Fibroblast of peridontal ligament (primary cell): ENCODE measurements around the gene GPRIN2.
A peak's percentile ranks its signal among the peaks of the same experiment; 100 is the strongest.

Source experiments
- DNase-seq: peaks from one replicate; pipeline ENCODE4 v3.0.0-alpha.2; 2010; ENCODE audit errors: extremely low read depth

GPRIN2 gene

DNA sequence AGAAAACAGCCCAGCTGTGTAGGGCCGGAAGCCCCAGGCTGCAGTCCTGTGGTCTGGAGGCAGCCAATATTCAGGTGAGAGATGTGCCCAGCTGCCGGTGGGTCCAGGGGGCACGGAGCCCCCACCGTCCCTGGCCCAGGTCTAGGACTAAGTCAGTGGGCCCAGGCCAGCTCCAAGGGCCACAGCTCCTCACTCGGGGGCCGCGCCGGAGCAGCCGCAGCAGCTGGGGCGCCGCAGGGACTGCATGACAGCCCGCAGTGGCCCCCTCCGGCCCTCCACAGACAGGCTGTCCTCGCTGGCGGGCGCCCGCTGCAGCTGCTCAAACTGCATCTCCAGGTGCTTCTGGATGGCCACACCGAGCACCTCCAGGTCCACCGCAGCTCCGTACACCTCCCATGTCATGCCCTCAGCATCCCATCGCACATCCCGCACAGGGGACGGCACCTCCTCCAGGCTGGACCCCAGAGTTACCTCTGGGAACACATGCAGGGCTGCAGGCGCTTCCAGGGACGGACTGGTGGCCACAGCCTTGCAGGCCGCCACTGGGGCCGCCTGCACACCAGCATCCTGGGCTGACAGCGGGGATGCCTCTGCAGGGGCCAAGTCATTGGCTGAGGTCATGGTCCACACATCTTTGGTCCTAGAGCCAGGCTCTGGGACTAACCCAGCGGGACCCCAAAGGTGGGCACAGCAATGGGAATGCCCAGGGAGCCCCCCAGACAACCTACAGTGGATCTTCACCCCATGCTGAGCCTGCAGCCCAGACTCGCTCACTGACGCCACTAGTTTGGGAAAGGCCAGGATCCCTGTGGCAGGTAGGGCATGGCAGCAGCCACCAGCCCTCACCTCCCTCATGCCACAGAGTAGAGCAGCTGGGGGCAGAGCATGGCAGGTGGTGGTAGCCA lies 7.0 kb downstream of the GPRIN2 start:
- DNase-seq, result no peak

DNA sequence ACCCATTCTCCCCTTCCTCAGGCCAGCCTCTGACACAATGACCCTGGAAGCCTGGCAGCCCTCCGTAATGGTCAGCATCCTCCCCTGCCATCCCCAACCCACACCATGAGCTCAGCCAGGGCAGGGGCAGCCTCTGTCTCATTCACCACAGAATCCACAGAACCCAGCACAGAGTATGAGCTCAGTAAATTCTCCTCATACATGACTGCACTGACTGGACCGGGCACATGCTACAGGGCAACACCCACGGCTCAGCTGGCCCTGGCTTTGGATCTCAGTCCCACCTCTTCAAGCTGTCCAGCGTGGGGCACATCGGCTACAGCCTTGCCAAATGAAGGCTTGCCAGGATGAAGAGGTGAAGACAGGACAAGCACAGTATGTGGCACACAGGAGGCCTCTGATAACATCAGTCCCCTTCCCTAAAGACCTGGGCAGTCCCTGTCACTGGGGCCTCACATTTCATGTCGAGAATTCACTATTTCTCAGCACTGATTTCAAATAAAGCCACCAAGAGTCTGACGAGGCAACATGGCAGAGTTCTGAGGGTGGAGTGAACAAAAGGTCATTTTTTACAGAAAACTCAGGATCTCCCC lies 7.9 kb downstream of the GPRIN2 start:
- DNase-seq, result no peak

DNA sequence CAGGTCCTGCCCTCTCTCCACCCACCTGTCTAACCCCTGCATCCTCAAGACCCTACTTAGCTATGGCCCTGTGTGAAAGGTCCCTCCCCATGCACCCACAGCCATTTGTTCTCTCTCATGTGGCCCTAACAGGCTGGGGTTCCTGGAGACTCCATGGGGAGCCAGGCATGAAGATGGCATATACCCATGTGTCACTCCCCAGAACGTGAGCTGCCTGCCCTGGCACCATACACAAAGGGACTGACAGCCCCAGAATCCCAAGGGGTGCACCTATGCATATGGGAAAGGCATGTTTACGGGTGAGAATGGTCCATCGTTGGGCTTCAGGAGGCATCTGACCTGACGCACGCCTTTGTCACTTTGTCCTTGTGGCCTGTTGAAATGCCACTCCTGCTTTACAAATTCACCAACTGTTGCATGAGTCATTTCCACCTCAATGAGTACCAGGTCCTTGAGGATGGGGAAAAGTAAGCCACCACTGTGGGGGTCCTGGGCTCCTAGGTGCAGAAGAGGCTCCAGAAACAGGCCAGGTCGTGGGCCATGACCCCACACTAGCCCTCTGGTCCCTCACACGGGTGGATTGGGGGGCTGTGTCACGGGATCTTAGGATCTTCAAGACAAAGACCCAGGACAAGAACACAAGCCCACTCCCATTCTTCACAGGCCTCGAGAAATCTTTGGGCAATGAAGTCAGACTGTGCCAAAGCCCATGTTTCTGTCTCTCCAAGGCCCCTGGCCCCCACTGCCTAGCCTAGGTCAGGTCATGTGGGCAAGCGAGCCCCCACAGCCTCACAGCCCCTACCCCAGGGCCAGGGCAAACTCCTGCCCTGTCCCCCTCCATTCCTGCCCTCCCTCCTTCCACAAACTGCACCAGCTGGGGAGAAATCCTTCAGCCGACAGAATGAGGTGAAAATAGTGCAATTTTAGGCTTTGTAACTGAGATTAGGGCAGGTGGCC lies 8.6 kb downstream of the GPRIN2 start:
- DNase-seq, result no peak

DNA sequence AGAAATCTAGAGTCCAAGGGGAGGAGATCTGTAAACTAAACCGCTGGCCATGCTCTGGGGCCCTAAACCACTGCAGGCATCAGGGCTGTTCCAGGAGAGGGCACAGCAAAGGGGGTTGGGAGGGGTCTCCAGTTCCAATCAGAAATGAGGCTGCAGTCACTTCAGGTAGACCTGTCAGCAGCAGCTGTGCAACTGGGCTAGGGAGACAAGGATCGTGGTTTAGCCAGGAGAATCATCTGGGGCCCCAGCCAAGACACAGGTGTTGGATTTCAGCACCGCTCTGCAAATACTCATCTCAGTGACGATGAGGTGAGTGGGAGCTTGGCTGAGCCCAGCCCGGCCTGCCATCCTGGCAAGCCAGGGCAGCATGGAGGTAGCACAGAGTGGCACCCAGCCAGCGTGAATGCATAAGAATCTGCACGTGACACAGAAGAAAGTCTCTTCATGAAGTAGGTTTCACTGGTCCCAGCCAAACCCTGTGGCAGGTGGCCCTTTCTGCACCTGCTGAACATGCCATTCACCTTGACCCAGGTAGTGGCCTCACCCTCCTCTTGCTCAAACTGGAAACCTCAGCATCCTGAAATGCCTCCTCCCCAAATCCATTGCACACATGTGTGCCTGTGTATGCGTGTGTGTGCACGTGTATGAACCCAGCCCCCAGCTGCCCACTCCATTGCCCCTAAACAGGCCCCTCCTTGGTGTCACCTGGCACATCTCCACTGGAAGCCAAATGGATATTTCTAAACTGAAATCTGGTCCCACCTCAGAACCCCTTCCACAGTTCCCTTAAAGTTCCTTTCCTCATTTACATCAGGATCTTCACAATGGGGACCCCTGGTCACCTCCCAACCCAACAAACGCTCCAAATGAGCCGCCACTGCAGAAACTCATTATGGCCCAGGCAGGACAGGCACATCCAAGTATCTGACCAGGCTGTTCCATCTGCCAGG lies 9.6 kb downstream of the GPRIN2 start:
- DNase-seq, result no peak

DNA sequence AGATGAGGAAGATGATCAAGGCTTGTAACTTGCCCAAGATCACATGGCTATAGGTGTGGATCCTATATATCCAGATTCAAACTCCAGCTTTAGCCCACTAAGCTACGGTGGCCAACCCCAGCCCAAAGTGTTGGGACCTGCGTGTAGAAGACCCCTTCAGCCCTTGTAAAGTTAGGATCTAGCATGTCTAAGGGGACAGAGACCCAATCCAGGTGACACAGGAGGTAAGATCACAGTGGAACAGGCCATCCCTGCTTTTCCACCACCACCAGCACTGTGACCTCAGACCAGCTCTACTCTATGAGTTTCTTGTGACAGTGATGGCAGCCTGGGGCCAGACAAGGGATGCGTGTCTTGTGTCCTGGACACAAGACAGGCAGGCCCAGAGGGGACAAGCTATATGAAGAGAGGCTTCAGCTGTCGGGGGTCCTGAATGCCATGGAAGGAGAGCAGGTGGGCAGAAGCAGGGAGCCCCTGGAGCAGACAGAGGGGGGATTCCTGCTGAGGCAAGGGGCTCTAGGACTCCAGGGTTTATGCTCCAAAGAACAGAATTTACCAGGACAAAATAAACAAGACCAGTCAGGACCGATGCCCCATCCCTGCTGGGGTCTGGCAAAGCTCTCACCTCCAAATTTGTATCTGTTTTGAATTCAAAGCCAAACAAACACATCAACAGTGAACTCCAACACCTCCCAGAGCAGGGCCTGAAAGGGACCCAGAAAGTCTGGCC lies 10.4 kb downstream of the GPRIN2 start:
- no peak for DNase-seq

DNA sequence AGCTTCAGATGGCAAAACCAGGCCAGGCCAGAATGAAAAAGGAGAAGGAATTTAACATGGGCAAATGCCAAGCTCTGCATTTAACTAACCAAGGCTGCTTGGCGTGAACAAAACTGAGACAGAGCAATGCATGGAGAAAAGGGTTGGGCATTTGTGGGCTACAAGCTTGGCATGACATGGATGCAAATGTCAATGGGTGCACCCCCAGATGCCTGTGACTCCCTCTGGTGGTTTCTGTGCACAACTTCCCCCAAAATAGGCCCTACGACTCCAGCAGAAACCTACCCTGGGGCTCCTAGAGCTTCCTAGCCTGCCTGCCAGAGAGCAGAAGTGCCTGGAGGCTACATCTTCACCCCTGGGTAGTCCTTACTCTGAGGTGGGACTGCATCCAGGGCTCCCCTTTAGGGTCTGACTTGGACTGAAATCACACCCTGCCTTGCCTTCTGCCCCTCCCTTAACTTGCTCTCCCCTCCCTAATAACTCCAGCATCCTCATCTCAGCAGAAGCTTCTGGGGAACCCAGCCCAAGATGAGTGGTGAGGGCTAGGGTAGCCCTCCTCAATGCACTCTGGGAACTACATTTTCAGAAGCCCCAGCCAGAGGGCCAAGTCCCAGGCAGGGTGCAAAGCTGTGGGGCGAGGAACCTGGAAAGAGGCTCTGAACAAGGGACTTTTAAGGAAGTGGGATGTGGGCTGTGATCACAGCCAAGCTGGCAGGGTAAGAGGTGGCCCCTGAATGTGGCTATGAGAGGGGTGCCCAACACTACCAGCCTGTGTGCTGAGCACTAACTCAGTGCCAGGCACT lies 11.3 kb downstream of the GPRIN2 start:
- peak; percentile 35 for DNase-seq

DNA sequence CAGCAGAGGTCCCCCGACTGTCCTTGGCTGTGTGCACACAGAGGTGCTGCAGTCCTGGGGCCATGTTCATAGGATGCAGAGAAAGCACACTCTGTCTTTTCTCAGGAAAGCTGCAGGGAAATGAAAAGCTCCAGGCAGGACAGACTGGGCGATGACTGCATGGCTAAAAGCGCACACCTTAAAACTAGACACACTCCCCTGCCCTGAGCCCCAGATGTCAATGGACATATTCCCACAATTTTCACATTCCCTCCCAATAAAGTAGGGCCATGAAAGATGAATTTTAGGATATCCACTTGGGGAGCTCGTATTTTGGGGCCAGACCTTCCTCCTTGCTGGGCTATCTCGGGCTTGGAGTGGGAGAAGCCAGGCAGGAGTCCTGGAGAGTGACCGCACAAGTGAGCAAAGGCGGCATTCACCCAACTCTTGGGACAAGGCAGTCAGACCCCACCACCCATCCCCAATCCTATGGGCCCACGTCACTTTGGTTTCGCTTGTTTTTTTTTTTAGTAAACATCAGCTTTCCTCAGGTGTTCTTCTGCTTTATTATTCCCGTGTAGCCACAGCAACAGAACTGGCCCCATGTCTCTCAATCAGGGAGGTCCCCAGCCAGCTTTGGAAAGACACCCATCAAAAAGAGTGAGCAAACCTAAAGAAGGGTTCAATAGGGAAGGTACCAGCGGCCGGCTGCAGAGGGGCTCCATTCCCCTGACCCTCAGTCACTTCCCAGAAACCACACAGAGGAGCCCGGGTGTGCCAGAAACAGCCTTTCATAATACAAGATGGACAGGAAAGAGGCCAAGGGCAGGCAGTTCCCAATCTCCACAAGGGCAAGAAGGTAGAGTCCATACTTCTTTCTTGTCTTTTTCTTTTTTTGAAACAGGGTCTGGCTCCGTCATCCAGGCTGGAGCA lies 12.7 kb downstream of the GPRIN2 start:
- DNase-seq, result no peak

DNA sequence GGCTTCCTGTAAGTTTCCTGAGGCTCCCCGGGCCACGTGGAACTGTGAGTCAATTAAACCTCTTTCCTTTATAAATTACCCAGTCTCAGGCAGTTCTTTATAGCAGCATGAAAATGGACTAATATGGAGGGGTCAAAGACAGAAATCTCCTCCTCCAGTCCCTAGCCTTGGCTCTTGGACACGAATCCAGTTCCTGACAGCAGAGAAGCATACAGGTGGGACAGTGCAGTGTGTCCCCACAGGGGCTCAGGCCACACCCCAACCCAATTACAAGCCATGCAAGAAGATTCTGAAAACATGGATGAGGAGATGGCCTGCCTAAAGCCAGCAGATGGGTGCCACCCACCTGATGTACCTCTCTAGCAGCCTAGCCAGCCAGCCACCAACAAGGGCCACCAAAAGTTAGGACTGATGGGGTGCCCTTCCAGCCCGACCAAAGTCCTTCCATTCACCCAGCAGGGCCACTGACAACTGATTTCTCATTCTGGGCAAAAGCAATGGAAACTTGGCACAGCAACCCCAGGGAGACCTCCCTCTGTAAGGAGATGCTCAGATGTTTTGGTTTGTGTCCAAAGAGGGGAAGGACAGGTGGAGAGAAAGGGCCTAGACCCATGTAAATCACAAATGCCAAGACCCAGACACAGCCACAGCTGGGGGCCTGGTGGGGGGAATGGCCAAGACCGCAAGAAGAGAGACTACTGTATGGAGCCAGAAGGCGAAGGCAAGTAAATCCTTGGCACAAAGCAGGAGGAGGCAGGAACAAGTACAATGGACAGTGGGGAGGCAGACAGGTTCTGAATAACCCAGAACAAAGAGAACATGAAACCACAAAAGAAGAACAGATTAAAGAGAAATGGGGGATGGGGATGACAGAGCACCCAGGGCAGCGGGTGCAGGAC lies 13.6 kb downstream of the GPRIN2 start:
- no peak for DNase-seq

DNA sequence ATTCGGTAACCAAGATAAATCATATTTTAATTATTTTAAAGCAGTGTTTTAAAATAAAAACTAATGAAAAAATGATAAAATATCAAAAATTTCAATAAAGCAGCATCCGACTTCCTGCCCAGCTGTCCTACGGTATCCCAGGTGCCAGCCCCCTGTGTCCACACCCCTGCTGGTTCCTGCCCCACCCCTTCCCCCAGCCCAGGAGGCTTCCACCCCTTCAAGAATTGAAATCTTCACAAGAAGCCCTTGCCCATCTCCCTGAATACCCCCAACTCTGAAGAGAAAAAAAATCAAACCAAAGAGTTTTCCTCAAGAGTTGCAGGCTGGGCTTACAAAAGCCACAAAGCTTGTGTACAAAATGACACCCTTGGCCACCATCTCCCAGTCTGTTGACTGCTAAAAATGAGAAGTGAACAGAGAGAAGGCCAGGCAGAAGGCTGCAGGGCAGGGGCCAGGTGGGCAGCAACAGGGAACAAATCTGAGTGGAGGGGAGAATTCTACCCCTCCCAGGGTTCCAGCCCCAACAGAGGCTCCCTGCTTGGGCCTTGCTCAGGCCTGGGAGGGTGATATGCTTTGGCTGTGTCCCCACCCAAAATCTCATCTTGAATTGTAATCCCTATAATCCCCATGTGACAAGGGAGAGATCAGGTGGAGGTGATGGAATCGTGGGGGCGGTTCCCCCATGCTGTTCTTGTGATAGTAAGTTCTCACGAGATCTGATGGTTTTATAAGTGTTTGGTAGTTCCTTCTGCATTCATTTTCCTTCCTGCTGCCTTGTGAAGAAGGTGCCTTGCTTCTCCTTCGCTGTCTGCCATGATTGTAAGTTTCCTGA lies 14.5 kb downstream of the GPRIN2 start:
- no peak for DNase-seq

DNA sequence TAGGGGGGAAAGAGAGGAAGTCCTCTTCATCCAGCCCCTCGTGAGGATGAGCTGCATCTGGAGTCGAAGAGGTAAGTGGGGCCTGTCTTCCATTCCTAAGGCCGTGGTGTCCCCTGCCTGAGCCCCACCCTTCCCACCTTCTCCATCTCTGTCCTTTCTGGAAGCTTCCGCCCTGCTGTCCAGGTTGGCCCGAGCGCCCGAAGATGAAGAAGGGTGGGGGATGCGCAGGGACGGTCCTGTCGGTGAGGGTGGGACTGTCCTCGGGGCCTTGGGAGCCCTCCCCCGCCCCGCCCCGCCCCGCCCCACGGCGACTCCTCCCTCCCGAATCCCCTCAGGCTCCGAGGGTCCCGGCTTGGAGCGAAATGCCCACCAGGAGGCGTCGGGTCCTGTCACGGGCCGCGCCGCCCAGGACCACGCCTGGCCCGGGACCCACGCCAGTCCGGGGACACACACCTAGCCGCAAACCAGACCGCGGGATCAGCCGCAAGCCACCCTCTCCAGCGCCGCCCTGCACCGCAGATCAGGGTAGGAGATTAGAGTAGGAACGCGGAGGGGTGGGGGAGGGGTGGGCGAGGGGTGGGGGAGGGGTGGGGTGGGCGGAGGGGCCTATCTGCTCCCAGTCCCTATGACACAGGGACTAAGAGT lies 15.3 kb downstream of the GPRIN2 start:
- DNase-seq, result no peak

DNA sequence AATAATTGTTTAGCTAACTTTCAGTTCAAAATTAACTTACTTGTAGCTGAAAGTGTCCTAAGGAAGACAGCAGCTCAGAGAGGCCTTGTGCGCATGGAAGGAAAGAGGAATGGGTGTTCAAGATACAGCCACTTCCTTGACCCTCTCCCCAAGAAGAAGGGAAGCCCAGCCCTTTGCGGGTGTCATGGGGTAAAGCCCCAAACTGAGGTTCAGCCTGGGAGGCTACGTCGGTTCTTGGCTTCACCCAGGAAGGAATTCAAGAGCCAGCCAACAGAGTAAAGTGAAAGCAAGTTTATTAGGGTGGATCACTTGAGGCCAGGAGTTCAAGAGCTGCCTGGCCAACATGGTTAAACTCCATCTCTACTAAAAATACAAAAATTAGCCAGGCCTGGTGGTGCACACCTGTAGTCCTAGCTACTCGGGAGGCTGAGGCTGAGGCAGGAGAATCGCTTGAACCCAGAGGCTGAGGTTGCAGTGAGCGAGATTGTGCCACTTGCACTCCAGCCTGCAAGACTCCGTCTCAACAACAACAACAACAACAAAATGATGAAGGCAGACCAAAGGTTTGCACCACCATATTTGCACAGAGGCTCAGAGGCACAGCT lies 15.9 kb downstream of the GPRIN2 start:
- no peak for DNase-seq

DNA sequence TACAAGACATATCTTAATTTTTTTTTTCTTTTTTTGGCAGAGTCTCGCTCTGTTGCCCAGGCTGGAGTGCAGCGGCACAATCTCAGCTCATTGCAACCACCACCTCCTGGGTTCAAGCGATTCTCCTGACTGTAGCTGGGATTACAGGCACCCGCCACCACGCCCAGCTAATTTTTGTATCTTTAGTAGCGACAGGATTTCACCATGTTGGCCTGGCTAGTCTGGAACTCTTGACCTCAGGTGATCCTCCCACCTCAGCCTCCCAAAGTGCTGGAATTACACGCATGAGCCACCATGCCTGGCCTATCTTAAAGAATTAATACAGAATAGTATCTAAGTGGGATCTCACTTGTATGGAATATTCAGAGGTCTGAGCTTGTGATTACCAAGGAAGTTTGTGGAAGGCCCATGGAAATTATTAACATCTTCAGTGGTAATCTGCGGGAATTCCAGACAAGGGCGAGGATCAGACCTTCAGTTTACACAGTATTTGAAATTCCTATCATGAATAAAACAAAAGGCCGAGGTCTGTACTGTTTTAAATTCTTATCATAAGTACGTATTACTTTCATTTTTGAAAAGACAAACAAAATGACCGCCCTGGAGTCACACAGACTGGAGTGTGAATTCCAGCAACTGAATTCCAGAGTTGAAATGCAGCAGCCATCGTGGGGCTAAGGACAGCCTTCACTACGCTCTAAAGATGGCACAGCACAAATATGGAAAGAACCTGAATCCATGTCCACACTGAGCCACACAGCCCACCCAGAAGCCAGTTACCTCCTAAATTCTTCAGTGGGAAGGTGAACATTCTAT lies 16.7 kb downstream of the GPRIN2 start:
- peak; percentile 74 for DNase-seq

DNA sequence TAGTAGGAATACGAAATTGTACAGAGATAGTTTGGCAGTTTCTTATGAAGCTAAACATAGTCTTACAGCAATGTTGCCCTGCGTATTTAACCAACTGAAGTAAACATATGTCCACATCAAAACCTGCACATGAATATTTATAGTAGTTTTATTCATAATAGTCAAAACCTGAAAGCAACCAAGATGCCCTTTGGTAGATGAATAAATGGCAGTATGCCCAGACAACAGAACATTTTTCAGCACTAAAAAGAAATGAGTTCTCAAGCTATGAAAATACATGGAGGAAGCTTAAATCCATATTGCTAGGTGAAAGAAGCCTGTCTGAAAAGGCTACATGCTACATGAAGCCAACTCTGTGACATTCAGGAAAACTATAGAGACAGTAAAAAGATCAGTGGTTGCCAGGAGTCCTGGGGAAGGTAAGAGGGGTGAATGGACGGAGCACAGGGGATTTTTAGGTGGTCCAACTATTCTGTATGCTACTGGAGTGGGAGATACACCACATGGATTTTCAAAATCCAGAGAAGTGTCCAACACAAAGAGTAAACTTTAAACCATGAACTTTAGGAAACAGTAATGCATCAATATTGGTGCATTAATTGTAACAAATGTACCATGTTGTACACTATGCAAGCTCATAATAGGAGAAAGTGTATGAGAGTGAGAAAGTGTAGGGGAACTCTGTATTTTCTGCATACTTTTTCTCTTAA lies 17.6 kb downstream of the GPRIN2 start:
- DNase-seq, result peak; percentile 39

DNA sequence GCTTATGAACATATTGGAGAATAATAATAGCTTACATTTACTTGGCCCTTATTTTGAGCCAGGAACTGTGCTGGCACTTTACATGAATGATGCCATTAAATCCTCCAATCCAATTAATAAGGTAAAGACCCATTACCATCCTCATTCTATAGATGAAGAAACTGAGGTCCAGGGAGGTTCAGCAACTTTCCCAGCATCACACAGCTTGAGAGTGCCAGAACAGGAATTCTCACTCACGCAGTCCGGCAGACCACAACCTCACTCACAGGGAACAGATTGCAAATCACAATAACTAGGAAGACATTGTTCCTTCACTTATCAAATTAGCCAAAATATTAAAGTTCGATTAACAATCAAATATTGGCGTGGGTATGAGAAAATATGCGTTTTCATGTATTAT lies 18.3 kb downstream of the GPRIN2 start:
- no peak for DNase-seq
